Measurements from ENCODE around the gene CD22. TPM values are rescaled to one million over a fixed set of nuclear protein-coding genes. Genes with fewer than 3 reads are reported as not detected.

Gene CD22
- total and polyA plus RNA-seq, 2 of the 4 experiments (the other 2 are of a cell fraction): 0.18 to 0.22 TPM

DNA sequence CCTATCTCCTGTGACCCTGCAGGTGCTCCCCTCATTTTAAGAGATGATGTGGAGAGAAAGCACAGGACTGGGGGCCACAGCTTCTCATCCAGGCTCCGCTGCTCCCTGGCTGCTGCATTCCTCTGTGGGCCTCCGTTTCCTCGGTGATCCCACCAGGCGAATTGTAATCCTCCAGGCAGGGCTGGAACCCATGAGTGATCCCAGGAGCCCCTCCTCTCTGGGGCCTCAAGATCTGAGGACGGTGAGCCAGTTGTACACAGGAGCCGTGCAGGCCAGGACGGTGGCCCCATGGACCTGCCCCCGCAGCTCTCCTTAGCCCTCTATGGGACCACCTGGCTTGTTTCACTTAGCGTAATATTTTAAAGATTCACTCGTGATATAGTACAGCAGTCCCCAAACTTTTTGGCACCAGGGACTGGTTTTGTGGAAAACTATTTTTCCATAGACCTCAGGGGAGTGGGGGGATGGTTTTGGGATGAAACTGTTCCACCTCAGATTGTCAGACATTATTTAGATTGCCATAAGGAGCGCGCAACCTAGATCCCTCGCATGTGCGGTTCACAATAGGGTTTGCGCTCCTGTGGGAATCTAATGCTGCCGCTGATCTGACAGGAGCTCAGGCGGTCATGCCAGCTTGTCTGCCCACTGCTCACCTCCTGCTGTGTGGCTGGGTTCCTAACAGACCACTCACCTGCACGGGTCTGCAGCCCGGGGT lies 34.9 kb downstream of the CD22 start:
- no peak overlapping the region for H4K5ac ChIP-seq (ENCODE audit: low read depth, low read length)
- 83% methylated on average over 4 of the region's 19 CpGs; no CpG with 5 or more reads in 1 of the 2 experiments for WGBS, 2 experiments (ENCODE audit: extremely low coverage in 2 of 2, insufficient read length in 1 of 2)
- no peak overlapping the region for H2BK20ac ChIP-seq (ENCODE audit: low read depth, low read length)
- dilution Hi-C loops (cut with HindIII; ENCODE audit: low sequenced_read_pairs, unreplicated experiment): no loop called here
- peaks cover 8% of the 10 kb centered on the region for H3K27me3 ChIP-seq (ENCODE audit: control insufficient read depth, insufficient read depth, low read length)
- no peak overlapping the region for H2AK5ac ChIP-seq (ENCODE audit: low read depth, low read length)
- no peak overlapping the region for H3K56ac ChIP-seq (ENCODE audit: extremely low read depth, insufficient read depth, low read length)
- H3K18ac ChIP-seq (ENCODE audit: low read depth, low read length): no peak overlapping the region
- CTCF ChIA-PET: interaction anchor here (1.0 kb wide), 1 partner anchor 11 kb away, joined by 3 read pairs; no protein-coding TSS in a partner anchor
- no peak overlapping the region for H3K14ac ChIP-seq (replicated peaks; ENCODE audit: low read depth, low read length)
- no peak overlapping the region for H2BK5ac ChIP-seq (ENCODE audit: low read depth, low read length, poor library complexity, severe bottlenecking)
- BruUV-seq (replicated peaks): no TSS peak
- no peaks in the 10 kb centered on the region for H4K20me1 ChIP-seq (ENCODE audit: insufficient read depth, low read length)
- no peaks in the 10 kb centered on the region for H3K4me1 ChIP-seq (ENCODE audit: control insufficient read depth, insufficient read depth, low read length)
- H4K8ac ChIP-seq (ENCODE audit: low read depth in 2 of 2, low read length in 2 of 2): no peak overlapping the region
- no peak overlapping the region for H3K9ac ChIP-seq (ENCODE audit: low read depth, low read length)
- no peak overlapping the region for H2BK15ac ChIP-seq (ENCODE audit: low read depth, low read length)
- no peak for ATAC-seq (ENCODE audit: low read depth)
- no peak overlapping the region for H3K4ac ChIP-seq (ENCODE audit: low read depth, low read length)
- DNase-seq: no peak
- intact Hi-C loops (cut with micrococcal nuclease): no loop called here
- H3K79me1 ChIP-seq (ENCODE audit: low read depth in 1 of 2, low read length in 2 of 2): no peaks in the 10 kb centered on the region
- H3K4me3 ChIP-seq (ENCODE audit: insufficient read depth, low read depth, low read length): no peak overlapping the region
- H3K9me1 ChIP-seq (ENCODE audit: insufficient read depth, low read length): no peaks in the 10 kb centered on the region
- TF ChIP-seq RAD21 (IDR thresholded peaks at IDR 0.05; ENCODE audit: low read length): no peak
- no peak for TF ChIP-seq CTCF (conservative IDR thresholded peaks at IDR 0.05; ENCODE audit: low read depth, low read length)
- TF ChIP-seq, protein P1, sequence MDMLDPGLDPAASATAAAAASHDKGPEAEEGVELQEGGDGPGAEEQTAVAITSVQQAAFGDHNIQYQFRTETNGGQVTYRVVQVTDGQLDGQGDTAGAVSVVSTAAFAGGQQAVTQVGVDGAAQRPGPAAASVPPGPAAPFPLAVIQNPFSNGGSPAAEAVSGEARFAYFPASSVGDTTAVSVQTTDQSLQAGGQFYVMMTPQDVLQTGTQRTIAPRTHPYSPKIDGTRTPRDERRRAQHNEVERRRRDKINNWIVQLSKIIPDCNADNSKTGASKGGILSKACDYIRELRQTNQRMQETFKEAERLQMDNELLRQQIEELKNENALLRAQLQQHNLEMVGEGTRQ (IDR thresholded peaks at IDR 0.05; ENCODE audit: low read depth, low read length): no peak
- no peak for TF ChIP-seq RFX5 (IDR thresholded peaks at IDR 0.05; ENCODE audit: low read depth, low read length)
- TF ChIP-seq BHLHE40 (IDR thresholded peaks at IDR 0.05; ENCODE audit: low read depth, low read length): no peak
- no peak for TF ChIP-seq MAFK (IDR thresholded peaks at IDR 0.05; ENCODE audit: low read depth, low read length)
- TF ChIP-seq SMC3 (IDR thresholded peaks at IDR 0.05; ENCODE audit: low read depth, low read length): no peak
- TF ChIP-seq CEBPB (IDR thresholded peaks at IDR 0.05; ENCODE audit: low read depth, low read length): no peak
- TF ChIP-seq CHD1 (IDR thresholded peaks at IDR 0.05; ENCODE audit: low read depth, low read length): no peak
- H3K23ac ChIP-seq (ENCODE audit: low read depth, low read length): no peak overlapping the region
- in situ Hi-C loops (cut with MboI; ENCODE audit: low sequenced_read_pairs): no loop called here
- no peak overlapping the region for H2BK120ac ChIP-seq (ENCODE audit: low read depth, low read length)
- no peaks in the 10 kb centered on the region for H3K9me3 ChIP-seq (ENCODE audit: control insufficient read depth, insufficient read depth, low read length)
- no peaks in the 10 kb centered on the region for H3K36me3 ChIP-seq (ENCODE audit: control insufficient read depth, insufficient read depth, low read length)
- H2AK9ac ChIP-seq (replicated peaks; ENCODE audit: low read depth, low read length, poor library complexity): no peak overlapping the region
- POLR2A ChIA-PET (ENCODE audit: unreplicated experiment): no interaction called here
- no peak overlapping the region for H4K91ac ChIP-seq (ENCODE audit: insufficient read depth, low read depth, low read length)
- no peak overlapping the region for H2AFZ ChIP-seq (replicated peaks; ENCODE audit: low read length, poor library complexity)
- no peak overlapping the region for H3K4me2 ChIP-seq (ENCODE audit: low read depth, low read length)
- H3K27ac ChIP-seq (ENCODE audit: insufficient read depth, low read length): no peak overlapping the region

Measured in IMR-90 (cell line).